SHP77 treated with DMSO at 0.1 percent for 48 hours (cell line): ENCODE measurements around the gene PEX11G.
"Not testable (repeated sequence)": the region's sequence is repeated elsewhere in the genome, so short reads cannot be mapped to it uniquely, and the experiment has no call there.

ENCODE experiments used
- DNase-seq: peaks from one replicate; lab custom pipeline; 2025; lab: John Stamatoyannopoulos, UW

PEX11G gene

GRCh38 chr19:7433456-7433855, 55.4 kb downstream of the PEX11G start:
- DNase-seq = not testable (repeated sequence)

DNA sequence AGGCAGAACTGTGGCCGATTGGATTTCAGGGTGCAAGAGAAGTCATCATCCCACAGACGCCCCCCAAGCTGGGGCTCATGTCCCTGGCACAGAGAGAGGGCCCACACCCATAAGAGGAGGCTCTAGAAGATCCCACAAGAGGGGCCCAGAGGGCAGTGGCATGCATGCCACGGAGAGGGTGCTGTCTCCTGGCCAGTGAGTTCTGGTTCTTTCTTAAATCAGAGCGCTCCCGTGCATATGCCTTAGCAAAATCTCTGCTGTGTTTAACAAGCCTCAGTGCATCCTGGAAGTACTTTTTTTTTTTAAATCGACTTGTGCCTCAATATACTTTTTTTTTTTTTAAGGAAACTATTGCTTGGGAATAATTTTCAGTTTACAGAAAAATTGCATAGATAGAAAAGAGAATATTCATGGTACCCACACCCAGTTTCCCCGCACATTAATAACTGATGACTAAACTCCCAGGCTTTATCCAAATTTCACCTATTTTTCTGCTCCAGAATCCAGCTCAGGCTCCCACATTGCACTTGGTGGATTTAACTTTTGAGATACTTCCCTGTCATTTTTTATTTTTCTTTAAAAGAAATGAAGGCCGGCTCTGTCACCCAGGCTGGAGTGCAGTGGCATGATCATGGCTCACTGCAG, 59.1 kb downstream of the PEX11G start:
- no peak for DNase-seq

- no peak for DNase-seq
These were observed 60.2 kb downstream of the PEX11G start for GRCh38 chr19:7428651-7429113.

DNA sequence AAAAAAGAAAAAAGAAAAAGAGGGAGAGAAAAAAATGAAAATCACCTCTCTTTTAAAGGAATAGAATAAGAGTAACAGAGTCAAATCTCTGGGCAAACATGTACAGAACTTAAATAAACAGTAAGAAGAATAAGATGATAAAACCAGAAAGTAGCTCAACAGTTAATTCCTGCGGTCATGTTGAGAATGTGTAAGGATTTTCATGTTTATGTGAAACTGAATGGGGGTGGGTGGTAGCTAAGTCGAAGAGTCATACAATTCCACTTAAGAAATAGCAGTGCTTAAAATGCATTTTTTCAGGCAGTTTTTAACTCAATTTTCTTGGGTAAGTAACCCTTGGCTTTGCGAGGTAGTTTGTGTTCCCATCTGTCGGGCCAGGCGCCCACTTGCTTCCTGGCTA, 60.9 kb downstream of the PEX11G start:
- DNase-seq = no peak

- no peak for DNase-seq
These were observed 61.8 kb downstream of the PEX11G start for GRCh38 chr19:7426986-7427385.
